Measurements from ENCODE around the gene TBCCD1. TPM values are rescaled to one million over a fixed set of nuclear protein-coding genes. Genes with fewer than 3 reads are reported as not detected.

Gene TBCCD1
- 11.0 and 11.3 TPM in 2 replicates for total RNA-seq

GRCh38 chr3:186567072-186567921, at the start of gene TBCCD1:
Gene TBCCD1, minus strand, starts transcription at chr3:186567339. Its CDS starts 3,010 bp downstream, at chr3:186564329.

GRCh38 chr3:186612721-186613636, 45.8 kb upstream of the TBCCD1 start, which contains the start of gene AHSG:
Gene AHSG, plus strand, starts transcription at chr3:186613060. Its CDS starts 82 bp downstream, at chr3:186613142.

GRCh38 chr3:186570096-186570940, 3.2 kb upstream of the TBCCD1 start, which contains the start of gene DNAJB11:
Gene DNAJB11, plus strand, starts transcription at chr3:186570720. Its CDS starts 178 bp downstream, at chr3:186570898.

GRCh38 chr3:186544281-186544680, 22.9 kb downstream of the TBCCD1 start, which contains the start of gene CRYGS:
Gene CRYGS, minus strand, starts transcription at chr3:186544380. Its CDS starts 54 bp downstream, at chr3:186544326.

Other genes with a start within 250 kb of the TBCCD1 start
- 0.50 TPM in 1 of 2 replicates, not detected in the other for gene DGKG, start 205.1 kb downstream of the TBCCD1 start, total RNA-seq
- 0.34 and 0.59 TPM in 2 replicates for gene CRYGS, start 23.0 kb downstream of the TBCCD1 start, total RNA-seq
- 44.4 and 53.1 TPM in 2 replicates for gene DNAJB11, start 3.4 kb upstream of the TBCCD1 start, total RNA-seq
- not detected in 2 replicates for gene AHSG, start 45.7 kb upstream of the TBCCD1 start, total RNA-seq
- gene FETUB, start 73.1 kb upstream of the TBCCD1 start, total RNA-seq, result not detected in 2 replicates
- not detected in 2 replicates for gene HRG, start 98.7 kb upstream of the TBCCD1 start, total RNA-seq
- gene KNG1, start 150.0 kb upstream of the TBCCD1 start, total RNA-seq, result not detected in 2 replicates
- 210 and 239 TPM in 2 replicates for gene EIF4A2, start 216.2 kb upstream of the TBCCD1 start, total RNA-seq
- 55.0 and 59.2 TPM in 2 replicates for gene RFC4, start 239.1 kb upstream of the TBCCD1 start, total RNA-seq

Measured in bronchus fibroblast of lung (primary cell).